H9 (cell line): ENCODE results near the gene ST6GALNAC5. TPM values are rescaled to one million over a fixed set of nuclear protein-coding genes. Genes with fewer than 3 reads are reported as not detected.

Source experiments
- DNase-seq: peaks from one replicate; pipeline ENCODE4 v3.0.0-alpha.2; 2017
- H2AFZ ChIP-seq: one replicate; pipeline ENCODE4 v1.6.1; 2013; ENCODE audit warnings: mild to moderate bottlenecking, low read length, control low read depth, moderate library complexity
- H2AK5ac ChIP-seq: 2 replicates; pipeline ENCODE4 v1.6.1; 2013; ENCODE audit warnings: low read length, control low read depth, mixed read lengths; ENCODE audit not compliant: insufficient read length
- H2BK120ac ChIP-seq: one replicate; pipeline ENCODE4 v1.6.1; 2013; ENCODE audit warnings: low read depth, mild to moderate bottlenecking, low read length, control low read depth, inconsistent platforms; ENCODE audit not compliant: poor library complexity, severe bottlenecking
- H2BK12ac ChIP-seq: 2 replicates; pipeline ENCODE4 v1.6.1; 2013; ENCODE audit warnings: low read length, control low read depth, mixed read lengths, low read depth; ENCODE audit not compliant: insufficient read length
- H2BK15ac ChIP-seq: 2 replicates; pipeline ENCODE4 v1.6.1; 2013; ENCODE audit warnings: low read depth, low read length, control low read depth
- H2BK20ac ChIP-seq: one replicate; pipeline ENCODE4 v1.6.1; 2013; ENCODE audit warnings: low read depth, mild to moderate bottlenecking, low read length, control low read depth, inconsistent platforms; ENCODE audit not compliant: poor library complexity, severe bottlenecking
- H2BK5ac ChIP-seq: 2 replicates; pipeline ENCODE4 v1.6.1; 2013; ENCODE audit warnings: low read length, control low read depth, mixed read lengths; ENCODE audit not compliant: insufficient read length
- H3K14ac ChIP-seq: 2 replicates; pipeline ENCODE4 v1.6.1; 2013; ENCODE audit warnings: low read length, control low read depth; ENCODE audit not compliant: insufficient read depth
- H3K18ac ChIP-seq: 2 replicates; pipeline ENCODE4 v1.6.1; 2013; ENCODE audit warnings: low read depth, mild to moderate bottlenecking, mixed read lengths, low read length, control low read depth; ENCODE audit not compliant: insufficient read length
- H3K23ac ChIP-seq: 2 replicates; pipeline ENCODE4 v1.6.1; 2013; ENCODE audit warnings: low read length, control low read depth, mixed read lengths, low read depth; ENCODE audit not compliant: insufficient read length
- H3K23me2 ChIP-seq: 2 replicates; pipeline ENCODE4 v1.6.1; 2013; ENCODE audit warnings: low read depth, mild to moderate bottlenecking, mixed read lengths, low read length, control low read depth; ENCODE audit not compliant: insufficient read length, poor library complexity, severe bottlenecking
- H3K27ac ChIP-seq: 2 replicates; pipeline ENCODE4 v1.5.1; 2013; ENCODE audit warnings: low read length, control low read depth, mixed read lengths, low read depth; ENCODE audit not compliant: insufficient read length
- H3K27me3 ChIP-seq: 2 replicates; pipeline ENCODE4 v1.6.1; 2013; ENCODE audit warnings: low read length, control low read depth, inconsistent platforms; ENCODE audit not compliant: insufficient read depth
- H3K4ac ChIP-seq: 2 replicates; pipeline ENCODE4 v1.6.1; 2013; ENCODE audit warnings: low read depth, mild to moderate bottlenecking, control low read depth, inconsistent platforms, low read length, moderate library complexity
- H3K4me1 ChIP-seq: 2 replicates; pipeline ENCODE4 v1.6.1; 2013; ENCODE audit warnings: low read length, control low read depth, inconsistent platforms; ENCODE audit not compliant: insufficient read depth
- H3K4me2 ChIP-seq: 2 replicates; pipeline ENCODE4 v1.6.1; 2013; ENCODE audit warnings: low read length, control low read depth, mixed read lengths; ENCODE audit not compliant: insufficient read length, insufficient read depth
- H3K56ac ChIP-seq: 2 replicates; pipeline ENCODE4 v1.6.1; 2013; ENCODE audit warnings: low read depth, mild to moderate bottlenecking, mixed read lengths, low read length, control low read depth; ENCODE audit not compliant: insufficient read length
- H3K79me1 ChIP-seq: 2 replicates; pipeline ENCODE4 v1.6.1; 2013; ENCODE audit warnings: low read depth, mild to moderate bottlenecking, moderate library complexity, low read length, control low read depth, inconsistent platforms; ENCODE audit not compliant: insufficient read depth, poor library complexity, severe bottlenecking
- H3K79me2 ChIP-seq: 2 replicates; pipeline ENCODE4 v1.6.1; 2013; ENCODE audit warnings: low read length, control low read depth, inconsistent platforms; ENCODE audit not compliant: insufficient read depth
- H3K9ac ChIP-seq: 2 replicates; pipeline ENCODE4 v1.6.1; 2013; ENCODE audit warnings: low read length, control low read depth, mixed read lengths; ENCODE audit not compliant: insufficient read length; ENCODE audit errors: extremely low read depth
- H3K9me3 ChIP-seq: one replicate; pipeline ENCODE4 v1.6.1; 2013; ENCODE audit warnings: low read depth, low read length, inconsistent platforms; ENCODE audit not compliant: control insufficient read depth
- H3T11ph ChIP-seq: one replicate; pipeline ENCODE4 v1.6.1; 2013; ENCODE audit warnings: mild to moderate bottlenecking, low read length, control low read depth, inconsistent platforms
- H4K20me1 ChIP-seq: one replicate; pipeline ENCODE4 v1.6.1; 2013; ENCODE audit not compliant: control insufficient read depth, insufficient read length, insufficient read depth
- H4K5ac ChIP-seq: 2 replicates; pipeline ENCODE4 v1.6.1; 2013; ENCODE audit warnings: low read depth, mild to moderate bottlenecking, mixed read lengths, low read length, control low read depth; ENCODE audit not compliant: insufficient read length
- H4K8ac ChIP-seq: replicated peaks from 2 replicates; pipeline ENCODE4 v1.6.1; 2013; ENCODE audit warnings: low read length, control low read depth, mixed read lengths, low read depth; ENCODE audit not compliant: insufficient read length
- H4K91ac ChIP-seq: 2 replicates; pipeline ENCODE4 v1.6.1; 2013; ENCODE audit warnings: low read depth, mild to moderate bottlenecking, moderate library complexity, mixed read lengths, low read length, control low read depth; ENCODE audit not compliant: insufficient read length
- H3K27ac Mint-ChIP-seq, 3 experiments: 2 replicates in 2 of 3; 3 replicates in 1 of 3; pipeline ENCODE4 v1.8.0; 2020 to 2021; ENCODE audit warnings: mixed read lengths in 3 of 3, mild to moderate bottlenecking in 1 of 3, moderate library complexity in 1 of 3
- H3K27me3 Mint-ChIP-seq: 2 replicates; pipeline ENCODE4 v1.8.0; 2021; ENCODE audit warnings: low read depth, mild to moderate bottlenecking, moderate library complexity, mixed read lengths
- H3K36me3 Mint-ChIP-seq, 3 experiments: 2 replicates in 2 of 3; 3 replicates in 1 of 3; pipeline ENCODE4 v1.8.0; 2020 to 2021; ENCODE audit warnings: low read depth in 3 of 3, mixed read lengths in 3 of 3; ENCODE audit not compliant: insufficient read depth in 1 of 3
- H3K4me1 Mint-ChIP-seq, 2 experiments: 2 replicates each; pipeline ENCODE4 v1.8.0; 2020; ENCODE audit warnings: mixed read lengths in 2 of 2
- H3K4me3 Mint-ChIP-seq, 2 experiments: 2 replicates in 1 of 2; 3 replicates in 1 of 2; pipeline ENCODE4 v1.8.0; 2020 to 2021; ENCODE audit warnings: mild to moderate bottlenecking in 2 of 2, mixed read lengths in 2 of 2, moderate library complexity in 1 of 2
- H3K9me3 Mint-ChIP-seq, 2 experiments: 2 replicates in 1 of 2; 3 replicates in 1 of 2; pipeline ENCODE4 v1.8.0; 2020; ENCODE audit warnings: mild to moderate bottlenecking in 2 of 2, mixed read lengths in 2 of 2, moderate library complexity in 1 of 2
- CTCF ChIP-seq: fragments of 200-600 bp; sonication (generic); conservative IDR thresholded peaks from 3 replicates; pipeline ENCODE4 v1.8.0; 2021; ENCODE audit warnings: antibody characterized with exemption, mild to moderate bottlenecking
- WGBS: extraction: QIAGEN DNeasy Blood & Tissue Kit; methylation state at CpG from one replicate; pipeline ENCODE4 v1.1.7; 2013; ENCODE audit warnings: missing lambda C conversion rate, low lambda C conversion rate, mixed read lengths; ENCODE audit not compliant: insufficient read length; ENCODE audit errors: extremely low coverage; 5-methylcytosine and 5-hydroxymethylcytosine counted together
- total RNA-seq: library from RNA; stranded (reverse); gene quantifications from 2 replicates; pipeline ENCODE4 v1.2.1, GENCODE V29; 2021

ST6GALNAC5 gene
- total RNA-seq, 1 experiment from 2014 or later, result 3.3 TPM

GRCh38 chr1:77036560-77036959, 169.3 kb downstream of the ST6GALNAC5 start:
- no peaks in the 10 kb centered on the region for H3K79me2 ChIP-seq
- H2BK12ac ChIP-seq, result no peak overlapping the region
- no peak overlapping the region for H2AK5ac ChIP-seq
- no peak overlapping the region for H3K9ac ChIP-seq
- H4K8ac ChIP-seq, result no peak overlapping the region
- H4K20me1 ChIP-seq, result no peaks in the 10 kb centered on the region
- H3K27ac Mint-ChIP-seq, result no peak overlapping the region
- H3K56ac ChIP-seq, result no peak overlapping the region
- no peak overlapping the region for H2BK5ac ChIP-seq
- H3K14ac ChIP-seq, result no peak overlapping the region
- DNase-seq, result no peak
- H3K27me3 Mint-ChIP-seq, result no peaks in the 10 kb centered on the region
- H3K36me3 Mint-ChIP-seq, result no peaks in the 10 kb centered on the region
- no peak overlapping the region for H2AFZ ChIP-seq
- H2BK120ac ChIP-seq, result no peak overlapping the region
- H3K18ac ChIP-seq, result no peak overlapping the region
- no peak for TF ChIP-seq CTCF
- H3K27ac ChIP-seq, result no peak overlapping the region
- no peak overlapping the region for H3K23ac ChIP-seq
- peaks cover 2 to 4% of the 10 kb centered on the region in 2 experiments; a peak in 2 of 5 replicates for H3K9me3 Mint-ChIP-seq
- H3K9me3 ChIP-seq, result no peaks in the 10 kb centered on the region
- H2BK15ac ChIP-seq, result no peak overlapping the region
- H3T11ph ChIP-seq, result no peak overlapping the region
- no peak overlapping the region for H2BK20ac ChIP-seq
- H3K27me3 ChIP-seq, result no peaks in the 10 kb centered on the region
- H3K4ac ChIP-seq, result no peak overlapping the region
- WGBS, result no CpG with 5 or more reads among the region's 2 CpGs
- no peak overlapping the region for H4K91ac ChIP-seq
- no peaks in the 10 kb centered on the region for H3K79me1 ChIP-seq
- no peak overlapping the region for H4K5ac ChIP-seq
- H3K23me2 ChIP-seq, result no peaks in the 10 kb centered on the region
- H3K4me1 Mint-ChIP-seq, result peaks cover 5 to 8% of the 10 kb centered on the region in 2 experiments; a peak in 3 of 4 replicates
- H3K4me2 ChIP-seq, result no peak overlapping the region
- H3K4me1 ChIP-seq, result no peaks in the 10 kb centered on the region
- no peak overlapping the region for H3K4me3 Mint-ChIP-seq
